ENCODE results near the gene SSH2. TPM values are rescaled to one million over a fixed set of nuclear protein-coding genes. Genes with fewer than 3 reads are reported as not detected.

Gene SSH2
- total and polyA plus RNA-seq, 2 experiments from 2014 or later: 9.9 to 12.7 TPM

GRCh38 chr17:29972277-29972676 is 42.2 kb upstream of the SSH2 start:
- WGBS (ENCODE audit: low lambda C conversion rate, missing lambda C conversion rate): 97% methylated on average over 18 of the region's 18 CpGs
- H3K79me2 ChIP-seq: no peaks in the 10 kb centered on the region

DNA sequence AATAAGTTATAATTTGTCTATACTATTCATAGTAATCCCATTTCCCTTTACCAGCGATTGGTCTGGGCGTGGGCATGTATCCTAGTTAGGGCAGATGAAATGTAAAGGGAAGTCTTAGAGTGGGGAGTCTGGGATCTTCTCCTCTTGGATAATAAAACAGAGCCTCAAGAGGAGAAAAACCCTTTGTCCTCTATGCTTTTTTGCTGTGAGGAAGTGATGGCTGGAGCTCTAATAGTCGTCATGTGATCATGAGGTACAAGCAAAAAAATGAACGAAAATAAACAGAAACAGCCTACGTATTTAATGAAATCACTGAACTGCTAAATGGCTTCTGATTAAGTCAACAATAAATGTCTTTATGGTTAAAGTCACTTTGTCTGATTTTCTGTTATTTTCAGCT is 38.2 kb upstream of the SSH2 start:
- Histone ChIP-seq H3K27me3 (no peaks in the 10 kb centered on the region), H3K79me2 (no peaks in the 10 kb centered on the region), H2AFZ (no peak overlapping the region), H3K9me2 (replicated peaks; ENCODE audit: insufficient read depth) (no peaks in the 10 kb centered on the region), H3K9me3 (ENCODE audit: low read depth) (no peaks in the 10 kb centered on the region), H3K4me2 (no peak overlapping the region), H4K20me1 (ENCODE audit: insufficient read depth, poor library complexity, severe bottlenecking) (no peaks in the 10 kb centered on the region), H3K27ac (no peak overlapping the region), H3K4me1 (ENCODE audit: insufficient read depth) (no peaks in the 10 kb centered on the region), H3K36me3 (replicated peaks; ENCODE audit: insufficient read depth, low read depth) (no peaks in the 10 kb centered on the region), H3K4me3 (no peak overlapping the region)
- 86% methylated on average over 5 of the region's 5 CpGs for WGBS (ENCODE audit: low lambda C conversion rate, missing lambda C conversion rate)
- DNase-seq (ENCODE audit: low spot score): no peak
- no peak for TF ChIP-seq EZH2 (IDR thresholded peaks at IDR 0.05; ENCODE audit: borderline replicate concordance)
- TF ChIP-seq, protein P1, sequence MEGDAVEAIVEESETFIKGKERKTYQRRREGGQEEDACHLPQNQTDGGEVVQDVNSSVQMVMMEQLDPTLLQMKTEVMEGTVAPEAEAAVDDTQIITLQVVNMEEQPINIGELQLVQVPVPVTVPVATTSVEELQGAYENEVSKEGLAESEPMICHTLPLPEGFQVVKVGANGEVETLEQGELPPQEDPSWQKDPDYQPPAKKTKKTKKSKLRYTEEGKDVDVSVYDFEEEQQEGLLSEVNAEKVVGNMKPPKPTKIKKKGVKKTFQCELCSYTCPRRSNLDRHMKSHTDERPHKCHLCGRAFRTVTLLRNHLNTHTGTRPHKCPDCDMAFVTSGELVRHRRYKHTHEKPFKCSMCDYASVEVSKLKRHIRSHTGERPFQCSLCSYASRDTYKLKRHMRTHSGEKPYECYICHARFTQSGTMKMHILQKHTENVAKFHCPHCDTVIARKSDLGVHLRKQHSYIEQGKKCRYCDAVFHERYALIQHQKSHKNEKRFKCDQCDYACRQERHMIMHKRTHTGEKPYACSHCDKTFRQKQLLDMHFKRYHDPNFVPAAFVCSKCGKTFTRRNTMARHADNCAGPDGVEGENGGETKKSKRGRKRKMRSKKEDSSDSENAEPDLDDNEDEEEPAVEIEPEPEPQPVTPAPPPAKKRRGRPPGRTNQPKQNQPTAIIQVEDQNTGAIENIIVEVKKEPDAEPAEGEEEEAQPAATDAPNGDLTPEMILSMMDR (IDR thresholded peaks at IDR 0.05; ENCODE audit: poor library complexity): no peak
- no peak for TF ChIP-seq EZH2phosphoT487 (IDR thresholded peaks at IDR 0.05; ENCODE audit: low read depth, severe bottlenecking, unreplicated experiment)

More at GRCh38 chr17:29972277-29972676, 42.2 kb upstream of the SSH2 start:
- no peaks in the 10 kb centered on the region for H3K4me1 ChIP-seq (ENCODE audit: insufficient read depth)
- H3K9me2 ChIP-seq (replicated peaks; ENCODE audit: insufficient read depth): no peaks in the 10 kb centered on the region
- no peak overlapping the region for H3K4me3 ChIP-seq
- no peaks in the 10 kb centered on the region for H3K9me3 ChIP-seq (ENCODE audit: low read depth)
- no peaks in the 10 kb centered on the region for H3K36me3 ChIP-seq (replicated peaks; ENCODE audit: insufficient read depth, low read depth)
- no peak overlapping the region for H2AFZ ChIP-seq
- no peak for DNase-seq (ENCODE audit: low spot score)
- no peaks in the 10 kb centered on the region for H3K27me3 ChIP-seq
- H3K27ac ChIP-seq: no peak overlapping the region
- TF ChIP-seq, protein P1 (IDR thresholded peaks at IDR 0.05; ENCODE audit: poor library complexity): no peak
- TF ChIP-seq EZH2phosphoT487 (IDR thresholded peaks at IDR 0.05; ENCODE audit: low read depth, severe bottlenecking, unreplicated experiment) (no peak), EZH2 (IDR thresholded peaks at IDR 0.05; ENCODE audit: borderline replicate concordance) (no peak)
- no peak overlapping the region for H3K4me2 ChIP-seq
- no peaks in the 10 kb centered on the region for H4K20me1 ChIP-seq (ENCODE audit: insufficient read depth, poor library complexity, severe bottlenecking)

DNA sequence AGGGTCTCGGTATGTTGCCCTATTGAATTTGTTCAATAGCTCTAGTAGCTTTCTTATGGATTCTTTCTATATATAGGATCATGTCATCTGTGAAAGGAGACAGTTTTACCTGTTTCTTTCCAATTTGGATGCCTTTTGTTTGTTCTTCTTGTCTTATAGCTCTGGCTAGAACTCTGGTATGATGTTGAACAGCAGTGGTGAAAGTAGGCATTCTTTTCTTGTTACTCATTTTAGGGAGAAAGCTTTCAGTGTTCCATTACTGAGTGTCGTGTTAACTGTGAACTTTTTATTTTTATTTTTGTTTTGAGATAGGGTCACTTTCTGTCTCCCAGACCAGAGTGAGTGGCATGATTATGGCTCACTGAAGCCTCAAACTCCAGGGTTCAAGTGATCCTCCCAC is 32.6 kb upstream of the SSH2 start:
- no peaks in the 10 kb centered on the region for H4K20me1 ChIP-seq (ENCODE audit: insufficient read depth, poor library complexity, severe bottlenecking)
- no peaks in the 10 kb centered on the region for H3K9me2 ChIP-seq (replicated peaks; ENCODE audit: insufficient read depth)
- H3K27ac ChIP-seq: no peak overlapping the region
- H3K9me3 ChIP-seq (ENCODE audit: low read depth): no peaks in the 10 kb centered on the region
- no peak overlapping the region for H3K4me2 ChIP-seq
- WGBS (ENCODE audit: low lambda C conversion rate, missing lambda C conversion rate): 89% methylated on average over 2 of the region's 2 CpGs
- no peak for DNase-seq (ENCODE audit: low spot score)
- H2AFZ ChIP-seq: no peak overlapping the region
- TF ChIP-seq, protein P1 (IDR thresholded peaks at IDR 0.05; ENCODE audit: poor library complexity): no peak
- no peak overlapping the region for H3K4me3 ChIP-seq
- no peaks in the 10 kb centered on the region for H3K4me1 ChIP-seq (ENCODE audit: insufficient read depth)
- no peaks in the 10 kb centered on the region for H3K36me3 ChIP-seq (replicated peaks; ENCODE audit: insufficient read depth, low read depth)
- no peaks in the 10 kb centered on the region for H3K79me2 ChIP-seq
- no peaks in the 10 kb centered on the region for H3K27me3 ChIP-seq
